Left lung (tissue), 10 donors: Measurements from ENCODE around the gene USP24. TPM values are rescaled to one million over a fixed set of nuclear protein-coding genes. Genes with fewer than 3 reads are reported as not detected.

Experiments
- ATAC-seq: fragments of 200-7000 bp; cut with Tn5 transposase; one replicate; pipeline ENCODE4 v1.9.1; 2020; ENCODE audit warnings: moderate library complexity
- DNase-seq, 4 donors: peaks; one replicate each; pipeline ENCODE4 v3.0.0-alpha.2; 2013 to 2020
- H3K27ac ChIP-seq, 2 donors: fragments of 200-600 bp; sonication (generic) in 1 of 2; one replicate each; pipeline versions ENCODE4 v1.5.0 to v1.8.0; 2020 to 2021
- H3K27me3 ChIP-seq, 2 donors: fragments of 200-600 bp; sonication (generic) in 1 of 2; one replicate each; pipeline versions ENCODE4 v1.5.0 to v1.8.0; 2020 to 2021
- H3K36me3 ChIP-seq, 2 donors: fragments of 200-600 bp; sonication (generic) in 1 of 2; one replicate each; pipeline versions ENCODE4 v1.5.0 to v1.8.0; 2020 to 2021
- H3K4me1 ChIP-seq, 2 donors: fragments of 200-600 bp; one replicate each; pipeline ENCODE4 v1.8.0; 2021
- H3K4me3 ChIP-seq, 2 donors: fragments of 200-600 bp; sonication (generic) in 1 of 2; one replicate each; pipeline versions ENCODE4 v1.5.0 to v1.8.0; 2020 to 2021; ENCODE audit warnings: mild to moderate bottlenecking in 1 of 2
- H3K9me3 ChIP-seq, 2 donors: fragments of 200-600 bp; sonication (generic) in 1 of 2; one replicate each; pipeline versions ENCODE4 v1.5.0 to v1.8.0; 2020 to 2021
- intact Hi-C, 2 donors: fragments of 100-400 bp; cut with DNase I; formaldehyde crosslinking; loops; one replicate each; pipeline versions ENCODE4 v1.11.2 to v1.14.2; 2022
- polyA plus RNA-seq, 6 donors: library from polyadenylated mRNA; unstranded; fragments of 120-200 nt; gene quantifications; one replicate each; pipeline ENCODE4 v1.2.1, GENCODE V29; 2013; ENCODE audit not compliant: insufficient read length in 6 of 6
- total RNA-seq, 2 donors: library from RNA; stranded (reverse); fragmentation: NEBNext Ultra II Directional; extraction: Animal tissue kit (Norgen Biotek cat#: 25700); gene quantifications; one replicate each; pipeline ENCODE4 v1.2.1, GENCODE V29; 2021
- TF ChIP-seq, protein P1 (sequence below), 2 donors: fragments of 200-600 bp; sonication (generic) in 1 of 2; IDR thresholded peaks; one replicate each; pipeline versions ENCODE4 v1.5.0 to v1.8.0; 2021; ENCODE audit warnings: antibody characterized with exemption in 2 of 2
- donor health status: DM: no; HTN: yes; CAD: no.
- donor health status: DM: no; HTN: no; CAD: no.

USP24 gene
- total and polyA plus RNA-seq, 8 donors = 26.1 to 63.7 (median 47.2) TPM

DNA sequence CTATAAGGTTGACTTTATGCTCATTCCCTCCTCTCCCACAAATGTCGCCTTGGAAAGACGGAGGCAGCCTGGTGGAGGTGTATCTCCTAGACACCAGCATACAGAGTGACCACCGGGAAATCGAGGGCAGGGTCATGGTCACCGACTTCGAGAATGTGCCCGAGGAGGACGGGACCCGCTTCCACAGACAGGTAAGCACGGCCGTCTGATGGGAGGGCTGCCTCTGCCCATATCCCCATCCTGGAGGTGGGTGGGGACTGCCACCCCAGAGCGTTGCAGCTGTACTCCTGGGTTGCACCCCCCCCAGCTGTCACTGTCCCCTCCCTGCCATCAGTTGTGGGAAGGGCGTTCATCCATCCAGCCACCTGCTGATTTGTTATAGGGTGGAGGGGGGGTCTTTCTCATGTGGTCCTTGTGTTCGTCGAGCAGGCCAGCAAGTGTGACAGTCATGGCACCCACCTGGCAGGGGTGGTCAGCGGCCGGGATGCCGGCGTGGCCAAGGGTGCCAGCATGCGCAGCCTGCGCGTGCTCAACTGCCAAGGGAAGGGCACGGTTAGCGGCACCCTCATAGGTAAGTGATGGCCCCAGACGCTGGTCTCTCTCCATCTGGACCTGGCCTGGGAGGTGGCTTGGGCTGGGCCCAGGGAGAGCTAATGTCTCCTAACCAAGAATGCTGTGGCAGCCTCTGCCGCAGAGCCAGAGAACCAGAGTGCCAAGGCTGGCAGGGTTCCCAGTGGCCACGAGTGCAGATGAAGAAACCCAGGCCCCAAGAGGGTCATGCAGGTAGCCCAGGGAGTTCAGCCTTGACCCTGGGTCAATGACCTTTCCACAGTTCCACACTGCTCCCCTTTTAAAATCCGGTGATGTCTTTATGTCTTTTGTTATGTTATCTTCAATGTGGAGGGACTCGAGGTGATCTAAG is 162.7 kb downstream of the USP24 start:
- ATAC-seq (no peak), DNase-seq (no peak)
- TF ChIP-seq, protein P1, sequence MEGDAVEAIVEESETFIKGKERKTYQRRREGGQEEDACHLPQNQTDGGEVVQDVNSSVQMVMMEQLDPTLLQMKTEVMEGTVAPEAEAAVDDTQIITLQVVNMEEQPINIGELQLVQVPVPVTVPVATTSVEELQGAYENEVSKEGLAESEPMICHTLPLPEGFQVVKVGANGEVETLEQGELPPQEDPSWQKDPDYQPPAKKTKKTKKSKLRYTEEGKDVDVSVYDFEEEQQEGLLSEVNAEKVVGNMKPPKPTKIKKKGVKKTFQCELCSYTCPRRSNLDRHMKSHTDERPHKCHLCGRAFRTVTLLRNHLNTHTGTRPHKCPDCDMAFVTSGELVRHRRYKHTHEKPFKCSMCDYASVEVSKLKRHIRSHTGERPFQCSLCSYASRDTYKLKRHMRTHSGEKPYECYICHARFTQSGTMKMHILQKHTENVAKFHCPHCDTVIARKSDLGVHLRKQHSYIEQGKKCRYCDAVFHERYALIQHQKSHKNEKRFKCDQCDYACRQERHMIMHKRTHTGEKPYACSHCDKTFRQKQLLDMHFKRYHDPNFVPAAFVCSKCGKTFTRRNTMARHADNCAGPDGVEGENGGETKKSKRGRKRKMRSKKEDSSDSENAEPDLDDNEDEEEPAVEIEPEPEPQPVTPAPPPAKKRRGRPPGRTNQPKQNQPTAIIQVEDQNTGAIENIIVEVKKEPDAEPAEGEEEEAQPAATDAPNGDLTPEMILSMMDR (IDR thresholded peaks at IDR 0.05) = no peak
- intact Hi-C loops = no loop called here
- H3K4me3 ChIP-seq = no peak overlapping the region
- no peaks in the 10 kb centered on the region for H3K27me3 ChIP-seq
- no peaks in the 10 kb centered on the region for H3K9me3 ChIP-seq
- peak overlapping the region in 1 of 2 donors; percentile 71 for H3K27ac ChIP-seq
- peaks cover 0 to 19% of the 10 kb centered on the region in 2 donors for H3K4me1 ChIP-seq
- peaks cover 0 to 7% of the 10 kb centered on the region in 2 donors for H3K36me3 ChIP-seq

DNA sequence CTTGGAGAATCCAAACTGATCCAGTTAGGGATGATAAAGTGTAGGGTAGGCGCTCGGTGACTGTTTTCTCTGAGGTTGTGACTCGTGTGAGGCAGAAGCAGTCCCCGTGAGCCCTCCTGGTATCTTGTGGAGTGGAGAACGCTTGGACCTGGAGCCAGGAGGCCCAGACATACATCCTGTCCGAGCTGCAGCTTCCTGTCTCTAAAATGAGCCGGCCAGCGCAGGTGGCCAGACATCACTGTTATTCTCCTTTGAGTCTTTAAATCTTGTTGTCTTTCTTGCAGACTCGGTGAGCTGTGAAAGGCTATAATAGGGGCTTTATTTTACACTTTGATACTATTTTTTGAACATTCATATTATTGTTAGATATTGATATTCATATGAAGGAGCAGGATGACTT is 163.5 kb downstream of the USP24 start:
- TF ChIP-seq, protein P1 (IDR thresholded peaks at IDR 0.05) = no peak
- intact Hi-C loops = no loop called here
- ATAC-seq (no peak), DNase-seq (no peak)
- no peaks in the 10 kb centered on the region for H3K9me3 ChIP-seq
- peaks cover 0 to 7% of the 10 kb centered on the region in 2 donors for H3K36me3 ChIP-seq
- no peak overlapping the region for H3K27ac ChIP-seq
- no peak overlapping the region for H3K4me3 ChIP-seq
- no peaks in the 10 kb centered on the region for H3K27me3 ChIP-seq
- H3K4me1 ChIP-seq = peaks cover 0 to 19% of the 10 kb centered on the region in 2 donors

DNA sequence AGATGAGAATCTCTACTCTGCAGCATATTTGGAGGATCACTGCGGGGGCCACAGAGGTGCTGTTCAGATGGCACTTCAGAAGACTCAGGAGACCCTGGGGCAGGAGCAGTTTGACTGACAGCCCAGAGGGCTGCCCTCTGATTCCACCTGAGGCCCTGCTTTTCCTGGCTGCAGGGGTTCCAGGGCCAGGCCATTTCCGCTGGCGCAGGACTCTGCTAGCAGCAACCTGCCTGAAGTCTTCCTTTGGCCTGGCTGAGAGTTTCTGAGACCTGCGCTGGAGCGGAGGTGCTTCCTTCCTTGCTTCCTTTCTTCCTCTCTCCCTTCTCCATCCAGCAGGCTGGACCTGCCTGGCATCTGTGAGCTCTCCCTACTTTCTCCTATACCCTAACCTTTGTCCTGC is 164.0 kb downstream of the USP24 start:
- peaks cover 0 to 19% of the 10 kb centered on the region in 2 donors for H3K4me1 ChIP-seq
- no peak overlapping the region for H3K4me3 ChIP-seq
- no peaks in the 10 kb centered on the region for H3K27me3 ChIP-seq
- no peak overlapping the region for H3K27ac ChIP-seq
- no peak for DNase-seq
- no peak for ATAC-seq
- H3K9me3 ChIP-seq = no peaks in the 10 kb centered on the region
- intact Hi-C loops = no loop called here
- TF ChIP-seq, protein P1 (IDR thresholded peaks at IDR 0.05) = no peak
- peaks cover 0 to 5% of the 10 kb centered on the region in 2 donors for H3K36me3 ChIP-seq

DNA sequence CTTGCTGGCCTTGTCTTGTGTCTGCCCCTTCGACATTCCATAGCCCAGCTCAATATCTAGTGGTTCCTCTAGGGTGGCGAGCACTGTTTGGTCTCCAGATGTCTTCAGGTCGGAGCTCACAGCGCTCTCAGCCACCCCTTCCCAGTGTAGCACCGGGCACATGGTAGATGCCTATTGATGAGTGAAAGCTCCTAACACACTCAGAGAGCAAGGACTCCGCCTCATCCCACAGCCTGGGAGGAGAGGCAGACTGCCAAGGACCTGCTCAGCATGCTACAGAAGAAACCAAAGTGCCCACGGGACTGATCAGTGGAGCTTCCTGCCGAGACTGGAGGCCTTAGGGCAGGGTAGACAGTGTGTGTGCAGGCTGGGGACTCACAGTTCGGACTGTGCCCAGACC is 164.9 kb downstream of the USP24 start:
- no peak for DNase-seq
- intact Hi-C loops = no loop called here
- ATAC-seq = no peak
- TF ChIP-seq, protein P1 (IDR thresholded peaks at IDR 0.05) = no peak
- peaks cover 0 to 19% of the 10 kb centered on the region in 2 donors for H3K4me1 ChIP-seq
- no peaks in the 10 kb centered on the region for H3K27me3 ChIP-seq
- H3K4me3 ChIP-seq = no peak overlapping the region
- no peaks in the 10 kb centered on the region for H3K9me3 ChIP-seq
- no peak overlapping the region for H3K27ac ChIP-seq
- no peaks in the 10 kb centered on the region for H3K36me3 ChIP-seq

DNA sequence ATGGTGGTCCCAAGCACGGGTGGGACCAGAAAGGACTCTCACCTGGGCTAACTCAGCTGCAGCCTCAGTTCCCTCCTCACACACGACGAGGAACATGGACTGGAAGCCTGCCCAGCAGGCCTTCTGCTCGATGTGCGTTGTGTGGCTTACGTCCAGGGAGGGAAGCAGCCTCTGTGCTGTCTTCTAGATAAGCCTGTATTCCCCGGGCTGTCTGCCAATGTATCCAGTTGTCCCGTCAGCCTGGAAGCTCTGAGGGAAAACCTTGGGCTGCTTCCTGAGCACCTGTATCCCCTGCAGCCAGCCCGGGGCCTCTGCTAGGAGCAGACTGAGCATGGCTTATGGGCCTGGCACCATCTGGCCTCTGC is 165.3 kb downstream of the USP24 start:
- intact Hi-C loops = no loop called here
- Histone ChIP-seq H3K4me1 (peaks cover 0 to 19% of the 10 kb centered on the region in 2 donors), H3K4me3 (no peak overlapping the region), H3K27me3 (no peaks in the 10 kb centered on the region), H3K36me3 (no peaks in the 10 kb centered on the region), H3K27ac (no peak overlapping the region), H3K9me3 (no peaks in the 10 kb centered on the region)
- ATAC-seq (no peak), DNase-seq (peak in 1 of 4 donors; percentile 59)
- TF ChIP-seq, protein P1 (IDR thresholded peaks at IDR 0.05) = no peak
